Stimulated activated CD4-positive, alpha-beta T cell treated with anti-CD3 and anti-CD28 coated beads, Interleukin-15, amount 100 ng/mL, for 48 hours (primary cell): Measurements from ENCODE around the gene CDK9.
"Not testable (repeated sequence)": the region's sequence is repeated elsewhere in the genome, so short reads cannot be mapped to it uniquely, and the experiment has no call there.

Source experiments
- DNase-seq, 2 donors: peaks; one replicate each; pipeline ENCODE4 v3.0.0-alpha.2; 2020; ENCODE audit warnings: low read depth in 2 of 2

CDK9 gene

DNA sequence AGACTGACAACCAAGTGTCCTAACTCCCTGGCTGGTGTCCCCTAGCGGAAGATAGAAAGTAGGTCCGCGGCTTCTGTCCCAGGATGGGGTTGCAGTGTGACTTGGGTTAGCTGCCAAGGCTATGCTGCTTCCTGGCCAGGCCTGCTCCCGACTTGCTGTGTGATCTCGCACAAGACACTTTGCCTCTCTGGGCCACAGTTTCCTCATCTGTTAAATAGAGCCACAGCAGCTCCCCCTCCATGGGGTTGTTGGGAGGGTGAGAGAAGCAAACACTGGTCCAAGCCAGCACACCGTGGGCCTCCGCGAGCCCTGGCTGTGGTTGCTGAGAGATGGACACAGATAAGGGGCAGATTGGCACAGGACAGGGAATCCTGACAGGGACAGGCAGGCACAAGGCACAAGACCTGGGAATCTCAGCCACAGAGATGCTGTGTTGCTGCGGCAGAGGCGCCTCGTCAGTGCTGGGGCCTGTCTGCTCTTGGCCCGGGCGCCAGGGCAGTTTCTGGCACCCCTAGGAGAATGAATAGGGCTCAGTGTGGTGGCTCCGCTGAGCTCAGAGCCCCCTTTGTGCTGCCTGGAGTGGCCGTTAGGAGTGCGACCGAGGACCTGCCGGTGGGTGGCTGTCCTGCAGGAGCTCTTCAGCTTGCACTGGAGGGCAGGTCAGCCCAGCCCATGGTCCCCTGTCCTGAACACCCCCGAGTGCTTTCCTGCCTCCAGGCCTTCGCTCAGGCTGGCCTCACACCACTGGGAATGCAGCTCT is 5.5 kb upstream of the CDK9 start:
- no peak for DNase-seq

DNA sequence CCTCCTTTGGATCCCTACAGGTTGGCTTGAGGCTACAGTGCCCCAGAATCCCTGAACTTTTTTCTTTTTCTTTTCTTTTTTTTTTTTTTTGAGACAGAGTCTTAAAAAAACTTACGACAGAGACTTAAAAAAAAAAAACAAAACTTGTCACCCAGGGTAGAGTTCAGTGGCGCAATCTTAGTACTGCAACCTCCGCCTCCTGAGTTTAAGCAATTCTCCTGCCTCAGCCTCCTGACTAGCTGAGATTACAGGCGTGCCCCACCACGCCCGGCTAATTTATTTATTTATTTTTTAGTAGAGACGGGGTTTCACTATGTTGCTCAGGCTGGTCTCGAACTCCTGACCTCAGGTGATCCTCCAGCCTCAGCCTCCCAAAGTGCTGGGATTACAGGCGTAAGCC is 4.9 kb upstream of the CDK9 start:
- DNase-seq: not testable (repeated sequence)

GRCh38 chr9:127781806-127782205 is 4.0 kb upstream of the CDK9 start:
- DNase-seq: no peak

DNA sequence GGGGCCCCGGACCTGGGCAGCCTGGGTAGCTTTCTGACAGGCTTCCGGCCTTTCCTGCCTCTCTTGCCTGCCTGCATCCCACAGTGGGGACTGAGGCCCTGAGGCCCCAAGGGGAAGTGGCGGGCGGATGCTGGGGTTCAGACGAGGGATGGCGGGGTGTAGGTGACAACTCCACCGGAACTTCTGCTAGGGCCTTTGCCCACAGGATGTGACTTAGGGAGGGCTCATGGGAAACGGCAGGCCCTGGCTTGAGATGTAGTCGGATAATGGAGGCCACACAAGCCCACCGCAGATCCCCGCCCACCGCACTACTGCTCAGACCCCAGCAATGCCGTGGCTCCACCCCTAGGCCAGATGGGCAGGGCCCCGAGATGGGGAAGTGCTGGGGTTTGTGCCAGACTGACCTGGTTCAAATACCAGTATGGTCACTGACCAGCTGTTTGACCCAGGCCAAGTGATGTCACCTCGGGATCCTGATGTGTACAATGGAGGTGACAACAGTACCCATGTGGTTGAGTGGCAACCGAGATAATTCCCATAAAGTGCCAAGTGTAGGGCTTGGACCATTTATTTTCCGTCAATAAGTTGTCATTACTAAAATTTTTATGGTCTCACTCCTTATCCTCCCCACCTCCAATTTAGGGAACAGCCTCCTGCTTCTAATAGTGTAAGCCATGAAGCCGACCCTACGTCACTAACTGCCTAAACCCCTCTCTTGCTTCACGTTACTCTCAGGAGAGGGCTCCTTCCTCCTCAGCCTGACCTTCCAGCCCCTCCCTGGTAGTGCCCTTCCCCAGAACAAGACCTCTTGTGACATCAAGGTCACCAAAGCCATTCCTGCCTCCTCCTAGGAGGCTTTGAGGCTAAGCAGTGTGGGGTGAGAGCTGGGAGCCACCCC is 2.5 kb upstream of the CDK9 start:
- DNase-seq: peak in 1 of 2 donors; percentile 59

- DNase-seq: peak; percentile 78 to 85
Measured at GRCh38 chr9:127785023-127785932, 556 bp upstream of the CDK9 start.

DNA sequence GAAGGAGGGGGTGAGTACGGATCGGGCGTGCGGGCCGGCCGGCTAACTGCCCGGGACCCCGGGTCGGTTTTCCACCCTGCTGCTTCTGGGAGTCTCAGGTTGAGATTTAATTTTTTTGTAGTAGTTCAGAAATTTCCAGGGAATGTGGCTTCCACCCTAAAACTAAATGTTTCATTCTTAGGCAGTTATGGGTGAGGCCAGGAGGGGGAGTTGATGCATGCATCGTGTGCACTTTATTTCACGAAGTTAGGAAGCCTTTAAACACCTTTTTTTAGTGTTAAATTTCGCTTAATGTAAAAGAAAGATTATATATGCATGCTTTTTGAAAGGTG is 905 bp downstream of the CDK9 start:
- no peak for DNase-seq

DNA sequence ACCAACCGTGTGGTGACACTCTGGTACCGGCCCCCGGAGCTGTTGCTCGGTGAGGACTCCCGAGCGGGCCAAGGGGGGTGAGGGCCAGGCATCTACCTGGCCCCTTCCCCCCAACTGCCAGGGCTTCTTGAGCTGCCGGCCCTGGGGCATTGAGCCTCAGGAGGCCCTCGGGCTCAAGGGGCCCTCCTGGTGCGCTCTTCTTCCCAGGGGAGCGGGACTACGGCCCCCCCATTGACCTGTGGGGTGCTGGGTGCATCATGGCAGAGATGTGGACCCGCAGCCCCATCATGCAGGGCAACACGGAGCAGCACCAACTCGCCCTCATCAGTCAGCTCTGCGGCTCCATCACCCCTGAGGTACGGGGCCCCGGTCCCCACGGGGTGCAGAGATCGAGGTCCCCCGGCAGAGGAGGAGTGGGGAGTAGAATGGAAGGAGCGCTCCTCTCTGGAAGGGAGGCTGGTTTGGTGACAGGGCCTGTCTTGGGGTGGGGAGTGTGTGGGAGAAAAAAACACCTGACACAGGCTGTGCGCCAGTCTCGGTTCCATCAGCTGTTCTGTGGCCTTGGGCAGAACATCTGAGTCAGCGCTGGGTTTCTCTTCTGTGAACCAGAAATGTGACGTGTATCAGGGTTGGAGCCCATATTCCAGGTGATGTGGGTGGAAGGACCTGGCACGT is 2.6 kb downstream of the CDK9 start:
- DNase-seq: peak; percentile 72 to 76

DNA sequence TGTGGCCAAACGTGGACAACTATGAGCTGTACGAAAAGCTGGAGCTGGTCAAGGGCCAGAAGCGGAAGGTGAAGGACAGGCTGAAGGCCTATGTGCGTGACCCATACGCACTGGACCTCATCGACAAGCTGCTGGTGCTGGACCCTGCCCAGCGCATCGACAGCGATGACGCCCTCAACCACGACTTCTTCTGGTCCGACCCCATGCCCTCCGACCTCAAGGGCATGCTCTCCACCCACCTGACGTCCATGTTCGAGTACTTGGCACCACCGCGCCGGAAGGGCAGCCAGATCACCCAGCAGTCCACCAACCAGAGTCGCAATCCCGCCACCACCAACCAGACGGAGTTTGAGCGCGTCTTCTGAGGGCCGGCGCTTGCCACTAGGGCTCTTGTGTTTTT is 3.3 kb downstream of the CDK9 start:
- DNase-seq: no peak

- no peak for DNase-seq
Measured at GRCh38 chr9:127790094-127790855, 4.4 kb downstream of the CDK9 start.

- DNase-seq: no peak
Measured at GRCh38 chr9:127791085-127791484, 5.3 kb downstream of the CDK9 start.

GRCh38 chr9:127792417-127793031 is 6.7 kb downstream of the CDK9 start:
- no peak for DNase-seq

DNA sequence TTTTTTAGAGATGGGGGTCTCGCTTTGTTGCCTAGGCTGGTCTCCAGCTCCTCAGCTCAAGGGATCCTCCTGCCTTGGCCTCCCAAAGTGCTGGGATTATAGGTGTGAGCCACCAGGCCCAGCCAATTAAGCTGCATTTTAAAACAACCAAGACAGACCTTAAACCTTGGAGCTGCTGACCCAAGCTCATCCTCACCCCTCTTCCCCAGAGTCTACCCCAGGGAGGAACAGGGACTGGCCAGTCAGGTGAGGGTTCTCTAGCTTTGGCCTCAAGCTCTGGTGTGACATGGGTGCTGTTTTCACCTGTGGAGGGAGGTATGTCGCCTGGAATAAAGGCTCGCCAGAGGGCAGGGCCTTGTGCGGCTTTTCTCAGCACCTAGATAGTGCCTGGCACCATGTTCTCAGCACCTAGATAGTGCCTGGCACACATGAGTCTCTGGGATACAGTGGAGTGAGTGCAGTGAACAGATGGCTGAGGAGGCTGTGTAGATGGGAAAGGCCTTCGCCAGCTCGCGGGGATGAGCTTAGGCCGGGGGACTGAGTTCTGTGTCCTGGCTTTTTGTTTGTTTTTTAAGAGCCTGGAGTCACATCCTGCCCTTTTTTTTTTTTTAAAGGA is 7.4 kb downstream of the CDK9 start:
- DNase-seq: no peak

DNA sequence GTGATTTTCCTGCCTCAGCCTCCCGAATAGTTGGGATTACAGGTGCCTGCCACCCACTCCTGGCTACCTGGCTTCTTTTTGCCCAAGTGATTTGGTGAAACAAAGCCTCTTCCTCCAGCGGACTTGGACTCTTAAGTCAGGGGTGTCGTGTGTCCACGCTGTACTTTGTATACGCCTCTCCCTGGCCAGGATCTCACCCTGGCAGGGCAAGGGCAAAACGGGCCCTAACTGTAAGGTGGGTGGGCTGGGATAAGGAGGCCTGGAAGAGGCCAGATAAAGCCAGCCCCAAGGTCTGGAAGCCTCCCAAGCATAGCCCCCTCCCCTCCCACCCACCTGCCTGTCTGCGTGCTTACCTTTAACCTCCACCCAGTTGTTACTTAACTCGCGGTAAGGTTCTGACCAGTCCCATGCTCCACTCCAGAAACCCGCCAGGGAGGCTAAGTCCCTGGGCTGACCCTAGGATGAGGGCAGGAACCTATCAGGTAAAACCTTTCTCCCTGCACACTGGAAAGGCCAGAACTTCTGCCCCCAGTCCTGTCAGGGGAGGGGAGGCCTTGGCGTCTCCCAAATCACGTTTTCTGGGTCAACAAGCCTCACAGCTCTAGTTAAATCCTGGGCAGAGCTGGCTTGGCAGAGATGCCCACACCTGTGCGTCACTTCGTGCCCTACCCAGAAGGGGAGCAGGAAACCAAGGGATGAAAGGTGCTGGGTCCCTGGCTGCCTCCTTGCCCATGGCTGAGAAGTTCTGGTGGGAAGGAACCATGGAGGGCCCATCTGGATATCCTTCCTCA is 8.4 kb downstream of the CDK9 start:
- DNase-seq: no peak

DNA sequence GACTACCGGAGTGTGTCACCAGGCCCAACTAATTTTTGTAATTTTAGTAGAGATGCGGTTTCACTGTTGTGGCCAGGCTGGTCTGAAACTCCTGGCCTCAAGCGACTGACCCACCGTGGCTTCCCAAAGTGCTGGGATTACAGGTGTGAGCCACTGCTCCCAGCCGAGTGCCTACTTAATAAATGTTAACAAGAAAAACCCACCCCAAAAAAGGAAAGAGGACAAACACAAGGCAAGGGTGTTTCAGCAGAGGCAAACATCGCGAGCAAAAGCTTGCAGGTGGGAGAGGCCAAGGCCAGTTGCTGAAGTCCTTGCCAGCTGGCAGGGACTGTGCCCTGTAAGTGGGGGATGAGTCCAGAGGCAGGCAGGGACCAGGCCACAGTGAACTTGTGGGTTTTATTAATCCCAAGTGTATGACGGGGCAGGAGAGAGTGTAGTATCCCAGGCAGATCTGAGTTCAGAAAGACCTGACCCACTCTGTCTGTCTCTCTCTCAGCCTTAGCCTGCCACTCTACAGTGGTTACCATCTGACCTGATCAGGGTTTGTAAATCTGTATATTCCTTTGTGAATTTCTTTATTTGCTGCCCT is 10.5 kb downstream of the CDK9 start:
- no peak for DNase-seq

- no peak for DNase-seq
Measured at GRCh38 chr9:127796852-127797370, 11.1 kb downstream of the CDK9 start.

DNA sequence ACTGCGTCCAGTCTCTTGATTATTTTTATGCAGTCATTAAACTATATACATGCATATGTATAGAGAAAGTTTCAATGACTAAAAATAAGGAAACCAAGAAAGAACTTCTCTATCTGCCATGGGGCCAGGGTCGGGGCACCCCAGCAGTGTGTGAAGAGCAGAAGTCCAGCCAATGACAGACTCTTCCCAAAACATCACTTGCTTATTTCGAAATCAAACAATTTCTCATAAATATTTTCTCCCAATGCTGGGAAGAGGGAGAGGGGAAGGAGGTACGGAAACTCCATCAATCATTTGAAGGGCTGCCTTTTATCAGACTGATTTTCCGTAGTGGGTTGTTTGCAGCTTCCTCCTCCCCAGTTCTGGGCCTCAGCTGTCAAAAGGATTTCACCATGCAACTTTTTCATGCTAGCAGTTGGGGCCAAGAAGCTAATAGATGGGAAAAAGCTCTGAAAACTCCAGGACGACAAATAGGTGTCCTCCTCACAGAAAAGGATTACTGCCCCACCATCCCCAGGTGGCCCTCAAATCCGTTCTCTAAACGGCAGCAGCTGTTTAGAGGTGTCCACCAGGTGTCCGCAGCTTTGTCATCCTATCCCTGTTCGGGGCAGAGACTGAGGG is 16.2 kb downstream of the CDK9 start:
- DNase-seq: no peak

GRCh38 chr9:127802576-127803443 is 17.0 kb downstream of the CDK9 start, which contains the start of gene FPGS:
TSS of gene FPGS (plus strand) at chr9:127802882. CDS start at chr9:127802925, 43 bp downstream.
- peak; percentile 80 to 81 for DNase-seq
